Muscle layer of duodenum (tissue), 2 donors: ENCODE results near the gene NCAPD3.

ENCODE experiments used
- H3K27ac ChIP-seq: one replicate; pipeline ENCODE4 v1.7.0; 2013; ENCODE audit warnings: mild to moderate bottlenecking, low read length
- H3K27me3 ChIP-seq: one replicate; pipeline ENCODE4 v1.7.0; 2013; ENCODE audit warnings: low read depth, mild to moderate bottlenecking, control low read depth, low read length
- H3K36me3 ChIP-seq, 2 donors: one replicate each; pipeline ENCODE4 v1.7.0; 2013; ENCODE audit warnings: low read length in 2 of 2, control low read depth in 1 of 2, mild to moderate bottlenecking in 1 of 2; ENCODE audit not compliant: insufficient read depth in 2 of 2, control insufficient read depth in 1 of 2
- H3K4me1 ChIP-seq, 2 donors: one replicate each; pipeline ENCODE4 v1.7.0; 2013; ENCODE audit warnings: low read length in 2 of 2, mild to moderate bottlenecking in 2 of 2, control low read depth in 1 of 2, moderate library complexity in 1 of 2; ENCODE audit not compliant: insufficient read depth in 2 of 2, control insufficient read depth in 1 of 2
- H3K4me3 ChIP-seq, 2 donors: one replicate each; pipeline ENCODE4 v1.7.0; 2013; ENCODE audit warnings: low read length in 2 of 2, low read depth in 1 of 2, mild to moderate bottlenecking in 1 of 2
- H3K9me3 ChIP-seq, 2 donors: one replicate each; pipeline ENCODE4 v1.7.0; 2013; ENCODE audit warnings: low read length in 2 of 2, control low read depth in 1 of 2, mild to moderate bottlenecking in 1 of 2; ENCODE audit not compliant: control insufficient read depth in 1 of 2
- donor health status: healthy.

Gene NCAPD3

GRCh38 chr11:134223836-134224709, at the start of gene NCAPD3, which contains the start of gene VPS26B:
NCAPD3 (minus strand) TSS chr11:134223967; CDS start chr11:134223926, 41 bp downstream.
VPS26B (plus strand) TSS chr11:134224671; CDS start chr11:134225123, 452 bp downstream.
- H3K27ac ChIP-seq: peak within 1 kb of the TSS; percentile 97
- no peaks in the 10 kb centered on the region for H3K36me3 ChIP-seq
- no peaks in the 10 kb centered on the region for H3K27me3 ChIP-seq
- H3K4me3 ChIP-seq: peak within 1 kb of the TSS; percentile 81 to 92
- H3K4me1 ChIP-seq: peaks cover 18 to 35% of the 10 kb centered on the region in 2 donors
- no peaks in the 10 kb centered on the region for H3K9me3 ChIP-seq

- Histone ChIP-seq H3K27me3 (peaks cover 49% of the 10 kb centered on the region), H3K36me3 (no peaks in the 10 kb centered on the region), H3K4me3 (no peak overlapping the region), H3K9me3 (peaks cover 0 to under 1% of the 10 kb centered on the region in 2 donors), H3K4me1 (peaks cover 6 to 26% of the 10 kb centered on the region in 2 donors), H3K27ac (no peak overlapping the region)
Observed at GRCh38 chr11:134273317-134273712, 49.5 kb upstream of the NCAPD3 start.

- Histone ChIP-seq H3K9me3 (no peaks in the 10 kb centered on the region), H3K27ac (no peak overlapping the region), H3K4me1 (peaks cover 6 to 24% of the 10 kb centered on the region in 2 donors), H3K4me3 (no peak overlapping the region), H3K27me3 (peaks cover 44% of the 10 kb centered on the region), H3K36me3 (no peaks in the 10 kb centered on the region)
Observed at GRCh38 chr11:134272381-134273316, 48.9 kb upstream of the NCAPD3 start.

- no peak overlapping the region for H3K4me3 ChIP-seq
- peaks cover 38% of the 10 kb centered on the region for H3K27me3 ChIP-seq
Observed at GRCh38 chr11:134271978-134272377, 48.2 kb upstream of the NCAPD3 start.

GRCh38 chr11:134270250-134270714, 46.5 kb upstream of the NCAPD3 start:
- H3K4me1 ChIP-seq: peaks cover under 1 to 1% of the 10 kb centered on the region in 2 donors
- H3K27me3 ChIP-seq: peaks cover 25% of the 10 kb centered on the region
- peaks cover under 1% of the 10 kb centered on the region in 2 donors for H3K36me3 ChIP-seq
- no peak overlapping the region for H3K27ac ChIP-seq
- H3K4me3 ChIP-seq: no peak overlapping the region
- no peaks in the 10 kb centered on the region for H3K9me3 ChIP-seq

More at GRCh38 chr11:134271978-134272377, 48.2 kb upstream of the NCAPD3 start:
- no peak overlapping the region for H3K27ac ChIP-seq
- peaks cover 6 to 18% of the 10 kb centered on the region in 2 donors for H3K4me1 ChIP-seq
- H3K36me3 ChIP-seq: no peaks in the 10 kb centered on the region
- H3K9me3 ChIP-seq: no peaks in the 10 kb centered on the region

GRCh38 chr11:134267966-134268365, 44.2 kb upstream of the NCAPD3 start:
- no peaks in the 10 kb centered on the region for H3K4me1 ChIP-seq
- no peak overlapping the region for H3K27ac ChIP-seq
- H3K27me3 ChIP-seq: peaks cover 8% of the 10 kb centered on the region
- no peaks in the 10 kb centered on the region for H3K9me3 ChIP-seq
- H3K36me3 ChIP-seq: peaks cover 6 to 19% of the 10 kb centered on the region in 2 donors
- no peak overlapping the region for H3K4me3 ChIP-seq

GRCh38 chr11:134267461-134267860, 43.7 kb upstream of the NCAPD3 start:
- peaks cover 3% of the 10 kb centered on the region for H3K27me3 ChIP-seq
- H3K36me3 ChIP-seq: peaks cover 8 to 24% of the 10 kb centered on the region in 2 donors
- no peaks in the 10 kb centered on the region for H3K4me1 ChIP-seq
- no peak overlapping the region for H3K27ac ChIP-seq
- no peak overlapping the region for H3K4me3 ChIP-seq
- no peaks in the 10 kb centered on the region for H3K9me3 ChIP-seq

GRCh38 chr11:134266841-134267251, 43.1 kb upstream of the NCAPD3 start:
- H3K4me1 ChIP-seq: no peaks in the 10 kb centered on the region
- H3K27ac ChIP-seq: no peak overlapping the region
- H3K4me3 ChIP-seq: no peak overlapping the region
- H3K9me3 ChIP-seq: no peaks in the 10 kb centered on the region
- H3K36me3 ChIP-seq: peaks cover 13 to 30% of the 10 kb centered on the region in 2 donors
- no peaks in the 10 kb centered on the region for H3K27me3 ChIP-seq

- no peak overlapping the region for H3K4me3 ChIP-seq
- no peaks in the 10 kb centered on the region for H3K4me1 ChIP-seq
- no peak overlapping the region for H3K27ac ChIP-seq
- peaks cover 13 to 34% of the 10 kb centered on the region in 2 donors for H3K36me3 ChIP-seq
- no peaks in the 10 kb centered on the region for H3K27me3 ChIP-seq
- H3K9me3 ChIP-seq: no peaks in the 10 kb centered on the region
Observed at GRCh38 chr11:134266440-134266839, 42.7 kb upstream of the NCAPD3 start.

GRCh38 chr11:134264966-134265764, 41.4 kb upstream of the NCAPD3 start:
- Histone ChIP-seq H3K4me3 (no peak overlapping the region), H3K27ac (no peak overlapping the region)

More at GRCh38 chr11:134264966-134265764, 41.4 kb upstream of the NCAPD3 start:
- peaks cover 17 to 47% of the 10 kb centered on the region in 2 donors for H3K36me3 ChIP-seq
- no peaks in the 10 kb centered on the region for H3K27me3 ChIP-seq
- no peaks in the 10 kb centered on the region for H3K4me1 ChIP-seq
- H3K9me3 ChIP-seq: no peaks in the 10 kb centered on the region
